HEK293 (cell line): ENCODE data around the gene TMCC1.

ENCODE experiments used
- TF ChIP-seq, protein P1 (sequence below): fragments of 450-650 bp; formaldehyde crosslinking; IDR thresholded peaks from 2 replicates; pipeline ENCODE4 v1.5.1; 2016; ENCODE audit warnings: missing biosample characterization, missing genetic modification characterization
- TF ChIP-seq, protein P2 (sequence below): fragments of 450-650 bp; formaldehyde crosslinking; IDR thresholded peaks from 2 replicates; pipeline ENCODE4 v1.5.1; 2016; ENCODE audit warnings: missing biosample characterization, missing genetic modification characterization

GRCh38 chr3:129672412-129672811 is 221.1 kb downstream of the TMCC1 start:
- TF ChIP-seq, protein P1, sequence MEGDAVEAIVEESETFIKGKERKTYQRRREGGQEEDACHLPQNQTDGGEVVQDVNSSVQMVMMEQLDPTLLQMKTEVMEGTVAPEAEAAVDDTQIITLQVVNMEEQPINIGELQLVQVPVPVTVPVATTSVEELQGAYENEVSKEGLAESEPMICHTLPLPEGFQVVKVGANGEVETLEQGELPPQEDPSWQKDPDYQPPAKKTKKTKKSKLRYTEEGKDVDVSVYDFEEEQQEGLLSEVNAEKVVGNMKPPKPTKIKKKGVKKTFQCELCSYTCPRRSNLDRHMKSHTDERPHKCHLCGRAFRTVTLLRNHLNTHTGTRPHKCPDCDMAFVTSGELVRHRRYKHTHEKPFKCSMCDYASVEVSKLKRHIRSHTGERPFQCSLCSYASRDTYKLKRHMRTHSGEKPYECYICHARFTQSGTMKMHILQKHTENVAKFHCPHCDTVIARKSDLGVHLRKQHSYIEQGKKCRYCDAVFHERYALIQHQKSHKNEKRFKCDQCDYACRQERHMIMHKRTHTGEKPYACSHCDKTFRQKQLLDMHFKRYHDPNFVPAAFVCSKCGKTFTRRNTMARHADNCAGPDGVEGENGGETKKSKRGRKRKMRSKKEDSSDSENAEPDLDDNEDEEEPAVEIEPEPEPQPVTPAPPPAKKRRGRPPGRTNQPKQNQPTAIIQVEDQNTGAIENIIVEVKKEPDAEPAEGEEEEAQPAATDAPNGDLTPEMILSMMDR (tag by site-specific recombination): no peak
- TF ChIP-seq, protein P2, sequence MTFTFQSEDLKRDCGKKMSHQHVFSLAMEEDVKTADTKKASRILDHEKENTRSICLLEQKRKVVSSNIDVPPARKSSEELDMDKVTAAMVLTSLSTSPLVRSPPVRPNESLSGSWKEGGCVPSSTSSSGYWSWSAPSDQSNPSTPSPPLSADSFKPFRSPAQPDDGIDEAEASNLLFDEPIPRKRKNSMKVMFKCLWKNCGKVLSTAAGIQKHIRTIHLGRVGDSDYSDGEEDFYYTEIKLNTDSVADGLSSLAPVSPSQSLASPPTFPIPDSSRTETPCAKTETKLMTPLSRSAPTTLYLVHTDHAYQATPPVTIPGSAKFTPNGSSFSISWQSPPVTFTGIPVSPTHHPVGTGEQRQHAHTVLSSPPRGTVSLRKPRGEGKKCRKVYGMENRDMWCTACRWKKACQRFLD: no peak
